Common myeloid progenitor, CD34-positive (primary cell): ENCODE data around the gene TMEM51.
A peak's percentile ranks its signal among the peaks of the same experiment; 100 is the strongest.

Source experiments
- CTCF ChIA-PET: fragments of 350-600 bp; sonication (Branson Sonifier 250); formaldehyde crosslinking; loops from one replicate; lab custom pipeline; 2021; ENCODE audit warnings: antibody characterized with exemption; lab: Charles Lee
- POLR2A ChIA-PET: fragments of 350-600 bp; sonication (Branson Sonifier 250); formaldehyde crosslinking; loops from one replicate; lab custom pipeline; 2021; ENCODE audit warnings: antibody characterized with exemption; lab: Charles Lee
- DNase-seq, 3 donors: peaks; one replicate each; pipeline versions ENCODE4 v3.0.0 to v3.0.0-alpha.2; 2013
- H3K27ac ChIP-seq, 2 experiments: 1 replicate in 1 of 2; 2 replicates in 1 of 2; pipeline ENCODE4 v1.7.0; 2013; ENCODE audit warnings: inconsistent platforms in 2 of 2, low read length in 2 of 2, mild to moderate bottlenecking in 2 of 2, low read depth in 1 of 2, moderate library complexity in 1 of 2; ENCODE audit not compliant: severe bottlenecking in 2 of 2, insufficient read depth in 1 of 2, poor library complexity in 1 of 2
- H3K27me3 ChIP-seq, 5 experiments: replicated peaks in 2 of 5; 1 replicate in 3 of 5; 2 replicates in 2 of 5; pipeline versions ENCODE4 v1.6.1 to v1.7.0; 2013; ENCODE audit warnings: low read length in 4 of 5, mild to moderate bottlenecking in 2 of 5, moderate library complexity in 2 of 5, inconsistent platforms in 1 of 5; ENCODE audit not compliant: insufficient read depth in 5 of 5, control insufficient read depth in 4 of 5
- H3K36me3 ChIP-seq, 4 experiments: 1 replicate in 2 of 4; 2 replicates in 2 of 4; pipeline versions ENCODE4 v1.6.1 to v1.7.0; 2013; ENCODE audit warnings: low read length in 3 of 4, control low read depth in 1 of 4, mild to moderate bottlenecking in 1 of 4; ENCODE audit not compliant: control insufficient read depth in 4 of 4, insufficient read depth in 4 of 4
- H3K4me1 ChIP-seq, 4 experiments: 1 replicate in 3 of 4; 2 replicates in 1 of 4; pipeline versions ENCODE4 v1.6.1 to v1.7.1; 2013; ENCODE audit warnings: low read length in 3 of 4, mild to moderate bottlenecking in 3 of 4, control low read depth in 1 of 4, inconsistent platforms in 1 of 4, moderate library complexity in 1 of 4; ENCODE audit not compliant: control insufficient read depth in 4 of 4, insufficient read depth in 4 of 4; ENCODE audit errors: control extremely low read depth in 1 of 4
- H3K4me3 ChIP-seq, 7 experiments: 1 replicate in 4 of 7; 2 replicates in 3 of 7; pipeline versions ENCODE4 v1.5.1 to v1.7.0; 2013; ENCODE audit warnings: mild to moderate bottlenecking in 7 of 7, low read length in 6 of 7, moderate library complexity in 6 of 7, inconsistent platforms in 2 of 7, low read depth in 2 of 7, control low read depth in 1 of 7; ENCODE audit not compliant: insufficient read depth in 4 of 7, control insufficient read depth in 1 of 7; ENCODE audit errors: extremely low read depth in 1 of 7
- H3K9me3 ChIP-seq, 5 experiments: 1 replicate in 4 of 5; 2 replicates in 1 of 5; pipeline versions ENCODE4 v1.6.1 to v1.7.1; 2013; ENCODE audit warnings: low read length in 4 of 5, mild to moderate bottlenecking in 2 of 5, inconsistent platforms in 1 of 5, low read depth in 1 of 5, moderate library complexity in 1 of 5; ENCODE audit not compliant: control insufficient read depth in 4 of 5, insufficient read depth in 2 of 5; ENCODE audit errors: control extremely low read depth in 1 of 5
- WGBS: methylation state at CpG from one replicate; pipeline ENCODE4 v1.1.5; 2013; ENCODE audit not compliant: insufficient coverage; 5-methylcytosine and 5-hydroxymethylcytosine counted together

Gene TMEM51

DNA sequence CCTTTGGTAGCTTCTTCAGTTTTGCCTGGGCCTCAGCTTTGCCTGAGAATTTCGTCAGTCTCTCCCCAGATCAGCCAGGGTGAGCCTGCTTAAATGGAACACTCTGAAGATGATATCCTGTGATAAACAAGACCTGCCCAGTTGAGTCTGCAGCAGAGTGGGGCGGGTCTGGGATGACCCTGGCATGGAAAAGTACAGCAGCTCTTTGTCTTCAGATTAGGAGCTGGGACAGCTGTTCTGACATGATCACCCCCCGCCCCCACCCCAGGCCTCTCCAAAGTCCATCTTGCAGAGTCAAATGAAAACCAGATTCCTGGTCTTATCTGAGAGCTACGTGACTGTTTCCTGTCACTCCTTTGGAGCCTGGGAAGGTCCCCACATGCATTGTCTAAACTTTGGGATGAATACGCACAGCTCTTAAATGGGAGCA lies 2.2 kb upstream of the TMEM51 start:
- Histone ChIP-seq H3K27ac (no peak overlapping the region), H3K27me3 (peaks cover 0 to 36% (median 13%) of the 10 kb centered on the region in 5 experiments), H3K9me3 (no peaks in the 10 kb centered on the region), H3K36me3 (no peaks in the 10 kb centered on the region), H3K4me3 (no peak overlapping the region), H3K4me1 (peaks cover 0 to 50% (median 38%) of the 10 kb centered on the region in 4 experiments)
- POLR2A ChIA-PET: interaction anchor here (0.7 to 1.5 kb wide), 2 partner anchors 9 to 120 kb away, joined by 4 read pairs; no protein-coding TSS in a partner anchor
- CTCF ChIA-PET: interaction anchor here (0.6 to 9.8 kb wide), 11 partner anchors 9 to 288 kb away, joined by 3 to 111 read pairs (median 4); no protein-coding TSS in a partner anchor
- 85% methylated on average over 4 of the region's 5 CpGs for WGBS
- DNase-seq: no peak

DNA sequence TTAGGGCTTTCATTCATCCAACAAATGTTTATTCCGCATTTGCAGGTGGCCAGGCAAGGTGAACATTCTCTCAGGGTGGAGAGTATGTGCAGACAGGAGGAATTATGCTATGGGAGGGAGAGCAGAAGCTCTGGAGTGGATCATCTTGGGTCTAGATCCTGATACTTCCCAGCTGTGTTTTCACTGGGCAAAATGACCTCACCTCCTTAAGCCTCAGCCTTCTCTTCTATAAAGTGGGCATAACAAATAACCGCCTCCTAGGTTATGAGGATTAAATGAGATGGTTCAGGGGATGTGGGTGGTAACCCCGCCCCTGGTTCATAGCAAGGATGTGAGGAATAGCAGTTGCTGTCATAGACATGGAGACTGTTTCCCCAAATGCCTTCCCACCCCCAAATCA lies 1.7 kb upstream of the TMEM51 start:
- Histone ChIP-seq H3K27me3 (peaks cover 0 to 36% (median 13%) of the 10 kb centered on the region in 5 experiments), H3K27ac (no peak overlapping the region), H3K36me3 (no peaks in the 10 kb centered on the region), H3K9me3 (no peaks in the 10 kb centered on the region), H3K4me1 (peaks cover 0 to 50% (median 41%) of the 10 kb centered on the region in 4 experiments), H3K4me3 (peak overlapping the region in 3 of 7 experiments; percentile 47 to 77 (median 75))
- no peak for DNase-seq
- ChIA-PET CTCF (interaction anchor here (0.6 to 9.8 kb wide), 15 partner anchors 8 to 287 kb away, joined by 3 to 111 read pairs (median 4); no protein-coding TSS in a partner anchor), POLR2A (interaction anchor here (0.7 to 1.5 kb wide), 2 partner anchors 10 to 120 kb away, joined by 4 read pairs; no protein-coding TSS in a partner anchor)
- WGBS: no CpG with 5 or more reads among the region's 3 CpGs

DNA sequence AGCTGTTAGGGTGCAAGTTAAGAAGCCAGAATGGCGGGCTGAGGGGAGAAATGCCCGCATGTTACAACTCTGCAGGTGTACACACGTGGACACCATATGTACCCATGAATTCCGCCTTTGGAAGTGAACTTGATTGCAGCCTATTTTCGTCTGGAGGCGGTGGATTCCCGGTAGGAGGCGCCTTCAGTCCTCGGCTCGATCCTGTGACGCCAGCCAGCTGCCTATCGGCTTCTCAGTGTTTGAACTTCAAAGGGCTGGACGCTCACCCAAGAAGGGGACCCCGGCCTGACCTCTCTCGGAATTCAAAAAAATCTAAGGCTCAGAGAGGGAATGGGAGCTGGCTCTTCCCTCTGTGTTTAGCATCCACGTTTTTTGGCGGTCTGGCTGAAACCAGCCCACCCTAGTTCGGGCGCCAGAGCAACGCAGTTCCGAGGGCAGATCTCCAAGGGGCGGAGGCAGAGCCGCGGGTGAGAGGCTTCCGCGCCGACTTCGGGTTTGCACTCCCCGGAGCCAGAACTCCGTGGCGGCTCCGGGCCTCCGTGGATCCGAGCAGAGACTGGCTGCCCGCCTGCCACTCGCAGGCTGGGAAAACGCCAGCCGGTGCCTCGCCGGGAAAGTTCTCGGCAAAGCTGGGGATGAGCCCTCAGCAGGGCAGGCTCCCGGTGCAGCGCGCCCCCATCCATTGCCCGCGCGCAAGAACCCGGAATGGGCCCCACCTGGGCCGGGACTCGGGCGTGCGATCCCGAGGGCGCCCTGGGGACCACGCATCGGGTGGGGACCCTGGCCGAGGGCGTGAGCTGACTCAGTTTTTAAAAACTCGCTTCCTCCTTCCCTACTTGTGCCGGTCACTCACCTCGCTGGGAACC lies 996 bp upstream of the TMEM51 start:
- H3K27ac ChIP-seq: no peak overlapping the region
- peak; percentile 66 to 72 (median 67) for DNase-seq

DNA sequence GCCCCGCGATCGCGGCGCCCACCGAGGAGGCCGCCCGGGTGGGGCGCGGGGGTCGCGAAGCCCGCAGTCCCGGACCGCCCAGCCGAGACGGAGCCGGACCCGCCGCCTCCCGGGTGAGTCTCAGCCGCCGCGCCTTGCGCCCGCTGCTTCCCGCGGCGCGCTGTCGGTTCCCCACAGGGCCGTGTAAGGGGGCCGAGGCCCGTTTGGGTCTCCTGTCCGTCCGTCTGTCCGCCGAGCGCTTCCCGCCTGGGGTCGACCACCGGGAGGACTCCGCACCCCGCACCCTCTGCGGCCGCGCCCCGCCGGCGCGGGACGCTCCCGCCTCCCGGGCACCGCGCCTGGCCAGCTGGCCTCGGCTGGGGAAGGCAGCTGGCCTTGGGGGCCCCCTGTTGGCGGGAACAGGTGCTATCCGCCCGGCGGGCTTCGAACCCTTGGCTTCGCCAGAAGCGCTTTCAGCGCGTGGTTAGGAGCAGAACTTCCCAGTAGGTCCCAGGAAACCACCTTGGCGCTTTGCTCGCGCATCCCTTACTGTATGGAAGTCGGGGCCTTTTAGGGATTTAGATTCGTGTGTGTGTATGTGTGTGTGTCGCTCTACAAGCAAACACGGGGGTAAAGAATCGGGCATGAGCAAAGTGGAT lies 414 bp downstream of the TMEM51 start:
- Histone ChIP-seq H3K36me3 (no peaks in the 10 kb centered on the region), H3K4me3 (peak overlapping the region; percentile 34 to 77 (median 71)), H3K27me3 (peaks cover 0 to 36% (median 13%) of the 10 kb centered on the region in 5 experiments), H3K9me3 (no peaks in the 10 kb centered on the region), H3K27ac (no peak overlapping the region), H3K4me1 (peaks cover 0 to 65% (median 44%) of the 10 kb centered on the region in 4 experiments)
- under 1% methylated on average over 74 of the region's 74 CpGs for WGBS
- ChIA-PET CTCF (interaction anchor here (1.0 to 9.8 kb wide), 8 partner anchors 11 to 129 kb away, joined by 3 to 111 read pairs (median 6); no protein-coding TSS in a partner anchor), POLR2A (interaction anchor here (1.4 kb wide), 1 partner anchor 25 kb away, joined by 4 read pairs; no protein-coding TSS in a partner anchor)
- peak in 2 of 3 donors; percentile 53 to 64 for DNase-seq

More for the DNA sequence above, 996 bp upstream of the TMEM51 start:
- Histone ChIP-seq H3K9me3 (no peaks in the 10 kb centered on the region), H3K4me3 (peak overlapping the region; percentile 34 to 77 (median 71)), H3K4me1 (peaks cover 0 to 51% (median 42%) of the 10 kb centered on the region in 4 experiments), H3K27me3 (peaks cover 0 to 36% (median 13%) of the 10 kb centered on the region in 5 experiments), H3K36me3 (no peaks in the 10 kb centered on the region)
- 1% methylated on average over 49 of the region's 61 CpGs for WGBS
- ChIA-PET CTCF (interaction anchor here (1.0 to 9.8 kb wide), 23 partner anchors 8 to 131 kb away, joined by 3 to 111 read pairs (median 4); no protein-coding TSS in a partner anchor), POLR2A (interaction anchor here (0.7 to 1.4 kb wide), 2 partner anchors 11 to 24 kb away, joined by 3 to 4 read pairs; no protein-coding TSS in a partner anchor)

DNA sequence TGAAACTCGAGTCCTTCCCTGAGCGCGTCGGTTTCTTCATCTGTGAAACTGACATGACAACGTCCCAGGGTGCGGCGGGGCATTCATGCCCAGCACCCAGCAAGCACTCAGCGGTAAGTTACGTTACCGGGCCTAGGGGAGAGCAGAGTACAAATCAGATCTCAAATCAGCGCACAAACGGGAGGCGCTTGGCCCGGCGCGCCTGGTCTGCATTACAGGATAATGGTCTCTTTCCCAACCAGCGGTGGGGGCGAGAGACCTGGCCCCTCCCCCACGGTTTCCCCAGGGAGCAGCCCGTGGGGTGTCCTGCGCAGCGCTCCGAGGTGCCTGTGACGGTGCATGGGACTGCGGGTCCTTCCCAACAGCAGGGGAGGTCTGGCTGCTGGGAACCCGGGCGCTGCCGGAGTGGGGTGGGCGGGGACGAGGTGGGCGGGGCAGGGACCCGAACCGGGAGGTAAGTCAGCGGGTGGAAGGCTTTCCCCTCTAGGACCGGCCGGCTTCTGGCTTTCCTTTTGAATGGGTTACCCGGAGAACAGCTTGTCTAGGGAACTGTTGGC lies 1.0 kb downstream of the TMEM51 start:
- no peaks in the 10 kb centered on the region for H3K36me3 ChIP-seq
- peaks cover 0 to 69% (median 45%) of the 10 kb centered on the region in 4 experiments for H3K4me1 ChIP-seq
- ChIA-PET CTCF (interaction anchor here (1.0 to 9.8 kb wide), 5 partner anchors 12 to 119 kb away, joined by 3 to 111 read pairs (median 25); no protein-coding TSS in a partner anchor), POLR2A (interaction anchor here (0.7 kb wide), 1 partner anchor 17 kb away, joined by 3 read pairs; no protein-coding TSS in a partner anchor)
- H3K9me3 ChIP-seq: no peaks in the 10 kb centered on the region
- 5% methylated on average over 37 of the region's 37 CpGs for WGBS
- peak overlapping the region in 5 of 7 experiments; percentile 53 to 77 (median 73) for H3K4me3 ChIP-seq
- H3K27me3 ChIP-seq: peaks cover 0 to 36% (median 13%) of the 10 kb centered on the region in 5 experiments
- DNase-seq: no peak
- no peak overlapping the region for H3K27ac ChIP-seq

DNA sequence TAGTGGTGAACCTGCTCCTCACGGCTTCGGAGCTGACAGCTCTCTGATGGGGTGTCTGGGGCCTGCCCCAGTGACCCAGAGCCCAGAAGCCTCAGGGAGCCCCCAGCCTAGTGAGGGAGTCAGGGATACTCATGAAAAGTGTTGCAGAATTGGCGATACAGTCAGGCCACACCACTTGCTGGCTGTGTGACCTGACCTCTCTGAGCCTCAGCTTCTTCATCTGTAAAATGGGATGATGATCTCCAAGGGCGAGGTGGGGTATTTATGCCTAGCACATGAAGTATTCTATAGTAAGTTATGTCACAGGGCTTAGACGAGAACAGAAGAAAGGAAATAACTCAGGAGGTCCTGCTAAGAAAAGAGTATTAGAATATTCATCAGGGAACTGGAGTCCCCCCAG lies 1.6 kb downstream of the TMEM51 start:
- Histone ChIP-seq H3K4me1 (peaks cover 0 to 74% (median 45%) of the 10 kb centered on the region in 4 experiments), H3K27me3 (peaks cover 0 to 36% (median 13%) of the 10 kb centered on the region in 5 experiments), H3K9me3 (no peaks in the 10 kb centered on the region), H3K27ac (no peak overlapping the region), H3K4me3 (no peak overlapping the region), H3K36me3 (no peaks in the 10 kb centered on the region)
- WGBS: 100% methylated on average over 5 of the region's 5 CpGs
- ChIA-PET POLR2A (interaction anchor here (0.7 kb wide), 1 partner anchor 16 kb away, joined by 3 read pairs; no protein-coding TSS in a partner anchor), CTCF (interaction anchor here (1.0 to 9.8 kb wide), 4 partner anchors 25 to 118 kb away, joined by 3 to 111 read pairs (median 40); no protein-coding TSS in a partner anchor)
- no peak for DNase-seq
